ENCODE results near the gene FAM124A. TPM values are rescaled to one million over a fixed set of nuclear protein-coding genes. Genes with fewer than 3 reads are reported as not detected.

Gene FAM124A
- total and polyA plus RNA-seq, 12 donors: 0.78 to 11.7 (median 3.4) TPM

- H3K9me3 ChIP-seq (replicated peaks in 1 of 3): no peaks in the 10 kb centered on the region
- no peak for DNase-seq
- H3K36me3 ChIP-seq (replicated peaks in 1 of 2): no peaks in the 10 kb centered on the region
- H3K4me3 ChIP-seq: no peak overlapping the region
- intact Hi-C loops (cut with DNase I): no loop called here
- peak overlapping the region in 2 of 5 donors; percentile 20 to 57 for H3K27ac ChIP-seq
- H3K27me3 ChIP-seq: no peaks in the 10 kb centered on the region
- peaks cover 0 to 12% of the 10 kb centered on the region in 2 donors for H3K4me1 ChIP-seq (replicated peaks in 1 of 2)
- WGBS, 4 donors: 67 to 82% (median 74%) methylated on average over 4 of the region's 4 CpGs
- TF ChIP-seq POLR2A (IDR thresholded peaks at IDR 0.05): no peak
- TF ChIP-seq CTCF (IDR thresholded peaks at IDR 0.05): no peak
Observed at GRCh38 chr13:51235756-51236490, 13.7 kb downstream of the FAM124A start.

GRCh38 chr13:51236491-51236792 is 14.2 kb downstream of the FAM124A start:
- H3K4me1 ChIP-seq (replicated peaks in 1 of 2): peaks cover 0 to 14% of the 10 kb centered on the region in 2 donors
- no peak overlapping the region for H3K27ac ChIP-seq
- no peaks in the 10 kb centered on the region for H3K27me3 ChIP-seq
- intact Hi-C loops (cut with DNase I): no loop called here
- no peak for TF ChIP-seq CTCF (IDR thresholded peaks at IDR 0.05)
- TF ChIP-seq POLR2A (IDR thresholded peaks at IDR 0.05): no peak
- 92 to 97% (median 94%) methylated on average over 1 of the region's 1 CpG for WGBS, 4 donors
- H3K4me3 ChIP-seq: no peak overlapping the region
- no peak for DNase-seq
- H3K9me3 ChIP-seq (replicated peaks in 1 of 3): no peaks in the 10 kb centered on the region
- H3K36me3 ChIP-seq (replicated peaks in 1 of 2): no peaks in the 10 kb centered on the region

- Histone ChIP-seq H3K36me3 (replicated peaks in 1 of 2) (no peaks in the 10 kb centered on the region), H3K4me3 (no peak overlapping the region), H3K27ac (no peak overlapping the region), H3K27me3 (no peaks in the 10 kb centered on the region), H3K9me3 (replicated peaks in 1 of 3) (no peaks in the 10 kb centered on the region), H3K4me1 (replicated peaks in 1 of 2) (peaks cover 0 to 22% of the 10 kb centered on the region in 2 donors)
- TF ChIP-seq POLR2A (IDR thresholded peaks at IDR 0.05): no peak
- TF ChIP-seq CTCF (IDR thresholded peaks at IDR 0.05): no peak
- no peak for DNase-seq
- intact Hi-C loops (cut with DNase I): no loop called here
- 91 to 94% (median 93%) methylated on average over 4 of the region's 4 CpGs for WGBS, 4 donors
Observed at GRCh38 chr13:51237386-51237785, 15.2 kb downstream of the FAM124A start.

- Histone ChIP-seq H3K27me3 (no peaks in the 10 kb centered on the region), H3K9me3 (replicated peaks in 1 of 3) (no peaks in the 10 kb centered on the region), H3K4me1 (replicated peaks in 1 of 2) (peaks cover 0 to 23% of the 10 kb centered on the region in 2 donors), H3K36me3 (replicated peaks in 1 of 2) (no peaks in the 10 kb centered on the region), H3K4me3 (no peak overlapping the region), H3K27ac (no peak overlapping the region)
- WGBS, 4 donors: 94 to 100% (median 98%) methylated on average over 1 to 2 of the region's 2 CpGs
- no peak for DNase-seq
- TF ChIP-seq POLR2A (IDR thresholded peaks at IDR 0.05): no peak
- no peak for TF ChIP-seq CTCF (IDR thresholded peaks at IDR 0.05)
- intact Hi-C loops (cut with DNase I): no loop called here
Observed at GRCh38 chr13:51237887-51238286, 15.7 kb downstream of the FAM124A start.
